Dedifferentiated amniotic fluid mesenchymal stem cell (primary cell): Measurements from ENCODE around the gene ZNF536.
"Not testable (repeated sequence)": the region's sequence is repeated elsewhere in the genome, so short reads cannot be mapped to it uniquely, and the experiment has no call there.

ENCODE experiments used
- DNase-seq: peaks from one replicate; pipeline ENCODE4 v3.0.0-alpha.2; 2016; ENCODE audit errors: extremely low spot score

ZNF536 gene

DNA sequence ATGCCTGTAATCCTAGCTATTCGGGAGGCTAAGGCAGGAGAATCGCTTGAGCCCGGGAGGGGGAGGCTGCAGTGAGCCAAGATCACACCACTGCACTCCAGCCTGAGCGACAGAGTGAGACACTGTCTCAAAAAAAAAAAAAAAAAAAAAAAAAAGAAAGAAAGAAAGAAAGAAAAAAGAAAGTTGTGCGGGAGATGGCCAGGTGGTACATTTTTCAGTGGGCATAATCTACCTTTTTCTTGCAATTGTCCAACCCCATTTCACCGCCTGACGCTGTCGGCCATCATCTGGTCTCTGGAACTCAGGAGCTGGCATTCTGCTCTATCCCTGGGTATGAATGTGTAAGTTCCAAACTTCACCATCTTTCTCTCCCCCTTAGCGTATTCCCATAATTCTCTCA, 73.9 kb downstream of the ZNF536 start:
- not testable (repeated sequence) for DNase-seq

DNA sequence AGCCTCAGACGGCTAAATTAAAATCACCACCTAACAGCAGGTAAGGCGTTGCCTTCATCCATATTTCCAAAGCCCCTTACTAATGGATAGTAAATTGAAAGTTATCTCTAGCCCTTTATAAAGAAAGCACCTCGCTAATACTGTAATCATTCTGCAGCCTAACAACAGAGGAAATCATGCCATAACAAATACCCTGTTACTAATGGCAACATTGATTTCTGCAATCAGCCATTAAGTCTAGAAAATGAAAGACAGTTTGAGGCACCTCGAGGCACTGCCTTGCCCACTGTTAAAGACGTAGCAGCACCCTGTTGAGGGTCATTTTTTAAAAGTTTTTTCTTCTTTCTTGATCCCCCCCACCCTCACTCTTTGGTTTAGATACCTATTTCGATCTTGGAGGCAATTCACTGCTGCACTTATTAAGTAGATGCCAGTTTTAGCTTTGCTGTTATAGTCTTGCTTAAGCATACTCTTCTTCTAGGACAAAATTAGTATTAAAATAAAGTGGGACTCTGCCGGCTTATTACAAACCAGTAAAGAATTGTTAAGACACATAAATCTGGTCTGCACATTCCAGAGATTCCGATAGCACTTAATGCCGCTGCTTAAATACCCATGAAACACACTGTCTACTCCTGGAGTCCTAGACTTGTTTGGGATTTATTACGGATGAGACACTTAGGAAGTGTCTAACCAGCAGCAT, 74.8 kb downstream of the ZNF536 start:
- DNase-seq = no peak

DNA sequence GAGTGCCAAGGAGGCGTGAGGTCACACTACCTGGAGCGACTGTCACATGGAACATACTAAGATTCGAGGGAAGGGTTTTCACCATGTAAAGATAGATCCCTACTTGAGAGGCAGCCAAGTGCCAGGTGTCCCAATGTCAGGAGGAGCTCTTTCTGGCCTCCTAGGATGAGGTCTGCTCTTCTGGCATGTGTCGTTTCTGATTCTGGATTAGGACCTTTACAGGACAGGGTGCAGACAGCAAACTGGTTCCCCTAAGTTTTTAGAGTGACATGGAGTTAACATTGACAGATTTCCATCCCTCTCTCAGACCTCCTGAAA, 75.3 kb downstream of the ZNF536 start:
- DNase-seq = no peak

DNA sequence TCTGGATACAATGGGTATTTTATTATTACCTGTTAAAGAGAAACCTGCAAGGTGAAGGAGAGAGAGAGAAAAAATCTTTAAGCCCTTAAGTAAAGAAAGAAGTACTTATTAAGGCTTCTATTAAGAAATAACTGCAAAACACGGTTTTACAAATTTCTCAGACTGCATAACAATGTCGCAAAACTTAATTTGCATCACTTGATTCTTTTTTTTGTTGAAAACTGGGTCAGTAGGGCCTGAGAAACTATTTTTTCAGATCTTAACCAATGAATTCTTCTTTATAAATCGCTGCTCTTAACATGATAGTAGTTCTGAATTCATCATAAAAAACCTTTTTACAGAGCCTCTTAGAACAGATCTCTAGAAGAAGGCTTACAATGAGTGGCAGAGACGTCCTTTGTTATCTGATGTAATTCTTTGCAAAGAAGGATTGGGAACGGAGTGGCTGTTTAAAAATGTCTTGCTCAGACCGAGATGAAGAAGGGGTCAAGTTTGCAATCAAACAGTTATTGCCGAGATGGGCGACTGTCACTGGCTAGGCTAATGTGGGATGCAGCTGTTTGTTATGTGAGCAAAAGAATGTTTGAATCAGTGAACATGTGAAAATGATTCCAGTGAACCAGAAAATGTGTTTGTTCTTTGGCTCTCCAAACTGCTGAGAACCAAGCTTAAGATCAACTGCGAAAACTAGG, 76.3 kb downstream of the ZNF536 start:
- DNase-seq = no peak

DNA sequence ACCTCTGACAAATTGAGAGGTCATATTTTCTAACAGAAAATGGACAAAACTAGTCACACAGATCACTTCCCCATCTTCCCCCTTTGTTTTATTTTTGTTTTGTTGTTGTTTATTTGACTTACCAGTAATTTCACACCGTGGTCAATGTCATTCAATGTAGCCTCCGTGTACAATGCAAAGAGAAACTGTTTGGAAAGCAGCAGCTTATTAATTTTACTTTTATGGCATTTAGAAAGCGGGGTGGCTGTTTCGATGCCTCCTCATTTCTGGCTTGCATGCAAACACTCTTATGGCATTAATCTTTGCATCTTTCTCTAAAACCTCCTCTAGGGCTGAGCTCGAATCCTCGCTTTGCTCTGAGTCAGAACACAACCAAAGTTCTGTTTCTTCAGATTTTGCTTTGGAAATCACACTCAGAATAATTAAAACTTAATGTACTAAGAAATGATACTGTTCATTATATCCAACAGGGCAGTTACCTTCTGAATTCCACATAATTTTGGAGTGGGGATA, 77.0 kb downstream of the ZNF536 start:
- DNase-seq = no peak

DNA sequence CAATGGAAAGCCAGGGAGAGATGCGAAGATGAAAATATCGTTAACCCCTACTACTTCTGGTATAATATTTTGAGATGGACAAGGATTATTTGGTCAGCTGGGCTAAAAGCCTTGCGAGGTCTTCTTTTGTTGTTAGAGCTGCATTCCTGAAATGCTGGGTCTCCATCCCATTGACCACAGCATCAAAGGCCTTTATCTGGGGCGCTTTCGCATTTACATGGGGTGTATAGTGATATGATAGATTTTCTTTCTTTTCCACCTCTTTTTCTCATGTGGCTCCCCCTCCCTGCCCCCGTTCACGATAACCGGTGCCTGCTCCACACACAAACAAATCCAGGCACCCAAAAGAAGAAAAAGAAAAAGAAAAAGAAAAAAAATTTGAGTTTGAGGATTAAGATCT, 77.5 kb downstream of the ZNF536 start:
- DNase-seq = no peak

DNA sequence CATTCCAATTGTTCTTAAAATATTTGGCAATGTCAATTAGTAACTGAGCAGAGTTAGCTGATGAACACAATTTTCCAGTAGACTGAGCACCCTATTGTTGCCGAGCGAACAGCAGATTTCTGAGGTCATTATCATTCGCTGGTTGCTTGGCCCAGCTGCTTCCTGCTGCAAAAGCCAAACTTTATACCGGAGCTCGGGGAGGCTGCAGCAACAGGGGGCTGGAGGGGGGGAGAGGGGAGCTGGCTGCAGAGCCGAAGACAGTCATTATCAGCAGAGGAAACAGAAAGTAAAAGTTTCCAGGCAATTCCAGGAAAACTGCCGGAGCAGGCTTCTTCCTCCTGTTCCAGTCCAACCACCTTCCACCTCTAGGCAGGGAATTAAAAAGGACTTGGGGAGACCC, 77.9 kb downstream of the ZNF536 start:
- DNase-seq = no peak

DNA sequence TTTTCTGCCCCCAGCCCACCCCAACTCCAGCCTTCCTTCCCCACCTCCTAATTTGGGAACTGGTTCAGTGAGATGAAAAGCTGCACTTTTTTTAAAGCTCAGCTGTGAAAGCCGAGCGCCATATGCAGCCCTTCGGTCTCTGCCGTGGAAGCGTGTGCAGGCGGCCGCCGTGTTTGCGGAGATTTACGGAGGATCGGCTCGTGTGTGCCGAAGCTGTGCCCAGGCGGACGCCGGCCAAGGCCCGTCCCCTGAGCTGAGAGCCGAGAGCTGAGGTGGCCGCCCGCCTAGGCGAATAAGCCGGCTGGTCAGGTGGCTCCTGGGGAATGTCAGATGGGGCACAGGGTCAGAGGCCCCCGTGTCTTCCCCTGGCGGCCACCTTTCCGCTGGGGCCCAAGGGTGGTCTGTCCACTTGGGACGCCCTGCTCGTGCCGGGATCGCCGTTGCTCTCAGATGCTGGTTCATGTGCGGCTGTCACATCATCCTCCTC, 78.7 kb downstream of the ZNF536 start:
- no peak for DNase-seq

DNA sequence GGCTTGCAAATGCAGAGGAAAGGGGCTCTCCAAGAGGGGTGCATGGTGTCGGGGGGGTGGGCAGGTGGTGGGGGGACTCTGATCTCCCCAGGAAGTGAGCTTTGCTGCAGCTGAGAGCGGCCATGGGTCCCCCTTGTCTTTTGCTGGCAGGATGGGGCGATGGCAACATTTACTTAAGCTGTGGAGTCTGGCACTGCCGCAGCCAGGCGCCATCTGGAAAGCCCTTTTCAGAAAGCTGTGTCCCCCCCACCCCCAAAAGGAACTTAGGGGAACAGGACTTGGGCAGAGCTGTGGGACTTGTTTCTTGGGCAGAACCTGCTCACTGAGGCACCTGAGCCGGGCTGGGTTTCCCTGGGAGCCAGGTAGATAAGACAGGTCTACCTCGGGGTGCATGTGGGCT, 80.7 kb downstream of the ZNF536 start:
- no peak for DNase-seq

DNA sequence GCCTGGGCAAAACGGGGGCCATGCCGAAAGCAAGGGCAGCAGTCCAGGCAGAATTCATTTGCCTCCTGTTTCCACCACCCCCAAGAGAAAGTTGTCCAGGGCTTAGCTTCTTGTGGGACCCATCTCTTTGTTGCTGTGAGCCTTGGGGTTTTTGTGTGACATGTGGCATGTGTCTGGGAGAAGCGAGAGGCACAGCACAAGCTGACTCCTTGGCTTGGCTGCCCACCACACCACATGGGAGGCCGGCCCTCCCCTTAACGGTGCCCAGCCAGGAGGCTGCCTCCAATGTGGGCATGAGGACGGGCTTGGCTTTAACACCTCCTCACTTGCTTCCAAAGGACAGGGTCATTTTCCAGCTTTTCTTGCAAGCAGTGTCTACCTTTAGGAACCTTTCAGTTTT, 81.6 kb downstream of the ZNF536 start:
- DNase-seq = no peak

DNA sequence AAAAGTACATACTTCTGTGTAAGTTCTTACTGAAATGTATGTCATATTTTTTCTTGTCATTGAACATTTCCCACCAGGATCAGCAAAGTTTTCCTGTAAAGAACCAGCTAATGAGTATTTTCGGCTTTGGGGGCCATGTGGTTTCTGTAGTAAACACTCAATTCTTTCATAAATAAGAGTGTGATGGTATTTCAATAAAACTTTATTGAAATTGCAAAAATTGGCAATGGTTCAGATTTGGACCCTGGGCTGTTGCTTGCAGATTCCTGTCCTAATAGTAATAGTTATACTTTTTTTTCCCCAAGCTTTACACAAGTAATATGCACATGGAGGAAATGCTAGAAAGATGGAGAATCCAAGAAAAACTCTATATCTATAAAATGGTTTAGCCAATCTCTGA, 83.7 kb downstream of the ZNF536 start:
- DNase-seq = no peak

DNA sequence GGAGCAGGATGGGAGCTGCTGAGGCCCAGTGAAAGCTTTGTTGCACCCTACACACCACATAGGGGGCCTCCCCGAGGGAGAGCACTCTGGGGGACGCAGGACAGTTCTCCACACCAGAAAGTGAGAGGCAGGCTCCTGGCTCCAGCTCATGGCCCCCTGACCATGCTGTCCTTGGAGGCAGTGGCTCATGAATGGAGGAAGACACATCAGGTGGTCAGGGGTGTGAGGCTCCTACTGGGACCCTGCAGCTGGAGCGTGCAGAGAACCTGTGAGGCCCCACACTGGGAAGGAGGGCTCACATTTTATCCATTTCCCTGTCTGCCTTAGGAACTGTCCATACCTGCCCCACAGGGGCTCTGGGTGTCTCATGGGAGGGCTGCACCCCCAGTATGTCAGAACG, 85.3 kb downstream of the ZNF536 start:
- DNase-seq = no peak

DNA sequence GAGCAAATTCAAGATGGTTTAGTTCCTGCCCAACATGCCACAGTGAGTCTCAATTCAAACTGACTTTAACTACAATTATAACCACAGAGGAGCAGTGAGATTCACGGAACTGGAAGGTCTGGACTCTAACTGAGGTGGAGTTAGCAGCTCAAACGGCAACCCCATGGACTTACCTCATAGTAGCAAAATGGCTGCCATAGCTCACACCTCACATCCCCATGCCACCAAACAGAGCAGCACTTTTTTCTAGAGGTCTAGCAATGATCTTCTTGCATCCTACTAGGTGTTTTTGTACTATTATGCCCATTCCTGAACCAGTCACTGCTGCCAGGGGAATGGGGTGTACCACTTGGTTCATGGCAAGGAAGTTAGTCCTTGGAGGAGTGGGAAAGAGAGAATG, 87.7 kb downstream of the ZNF536 start:
- no peak for DNase-seq

DNA sequence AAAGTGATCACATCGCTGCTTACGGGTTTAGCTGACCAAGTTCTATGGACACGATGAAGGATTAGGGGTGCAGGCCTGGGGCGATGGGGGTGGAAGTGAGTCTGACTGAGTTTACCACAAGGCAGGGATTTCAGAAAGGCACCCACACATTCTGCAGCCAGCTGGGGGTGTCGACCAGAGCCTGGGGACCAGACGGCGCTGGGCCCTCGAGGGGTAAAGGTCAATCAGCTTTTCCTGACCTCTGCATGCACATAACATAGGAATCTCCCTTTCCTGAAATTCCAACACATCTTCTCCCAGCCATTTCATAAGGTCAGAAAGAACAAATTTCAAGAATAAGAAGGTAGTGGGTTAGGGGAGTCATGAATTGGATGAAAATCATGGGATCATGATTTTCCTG, 92.0 kb downstream of the ZNF536 start:
- DNase-seq = no peak

DNA sequence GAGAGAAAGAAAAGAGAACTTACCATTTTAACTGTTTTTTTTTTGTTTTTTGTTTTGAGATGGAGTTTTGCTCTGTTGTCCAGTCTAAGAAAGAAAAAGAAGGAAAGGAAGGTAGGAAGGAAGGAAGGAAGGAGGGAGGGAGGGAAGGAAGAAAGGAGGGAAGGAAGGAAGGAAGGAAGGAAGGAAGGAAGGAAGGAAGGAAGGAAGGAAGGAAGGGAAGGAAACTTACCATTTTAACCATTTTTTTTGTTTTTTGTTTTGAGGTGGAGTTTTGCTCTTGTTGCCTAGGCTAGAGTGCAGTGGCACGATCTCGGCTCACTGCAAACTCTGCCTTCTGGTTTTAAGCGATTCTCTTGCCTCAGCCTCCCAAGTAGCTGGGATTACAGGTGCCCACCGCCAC, 94.4 kb downstream of the ZNF536 start:
- not testable (repeated sequence) for DNase-seq

DNA sequence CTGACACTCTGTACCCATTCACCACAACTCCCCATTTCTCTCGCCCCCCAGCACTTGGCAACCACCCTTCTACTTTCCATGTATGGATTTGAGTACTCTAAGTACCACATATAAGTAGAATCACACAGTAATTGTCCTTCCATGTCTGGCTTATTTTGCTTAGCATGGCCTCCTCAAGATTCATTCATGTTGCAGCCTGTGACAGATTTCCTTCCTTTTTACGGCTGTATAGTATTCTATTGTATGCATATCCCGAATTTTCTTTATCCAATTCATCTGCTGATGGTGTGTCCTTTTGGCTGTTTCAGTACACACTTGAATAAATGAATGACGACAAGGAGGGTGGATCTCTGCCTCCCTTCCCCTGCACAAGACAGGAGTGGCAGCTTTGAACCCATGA, 95.1 kb downstream of the ZNF536 start:
- no peak for DNase-seq

DNA sequence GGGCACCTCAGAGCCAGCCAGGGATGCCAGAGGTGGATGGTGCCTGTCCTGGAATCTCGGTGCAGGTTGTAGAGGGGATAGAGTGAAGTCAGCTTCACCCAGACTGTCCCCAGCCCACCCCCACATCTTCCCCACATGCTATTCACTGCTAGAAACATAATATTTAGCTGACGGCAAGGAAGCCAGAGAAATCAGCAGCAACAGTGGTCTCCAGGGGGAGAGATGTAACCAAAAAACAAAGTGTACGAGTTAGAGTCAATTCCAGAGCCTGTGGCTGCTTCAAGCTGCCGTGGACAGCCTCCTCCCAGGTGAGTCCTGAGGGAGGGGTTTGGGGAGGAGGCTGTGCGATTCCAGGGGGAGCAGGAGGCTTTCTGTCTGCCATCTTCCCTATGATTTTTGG, 97.6 kb downstream of the ZNF536 start:
- DNase-seq = no peak

DNA sequence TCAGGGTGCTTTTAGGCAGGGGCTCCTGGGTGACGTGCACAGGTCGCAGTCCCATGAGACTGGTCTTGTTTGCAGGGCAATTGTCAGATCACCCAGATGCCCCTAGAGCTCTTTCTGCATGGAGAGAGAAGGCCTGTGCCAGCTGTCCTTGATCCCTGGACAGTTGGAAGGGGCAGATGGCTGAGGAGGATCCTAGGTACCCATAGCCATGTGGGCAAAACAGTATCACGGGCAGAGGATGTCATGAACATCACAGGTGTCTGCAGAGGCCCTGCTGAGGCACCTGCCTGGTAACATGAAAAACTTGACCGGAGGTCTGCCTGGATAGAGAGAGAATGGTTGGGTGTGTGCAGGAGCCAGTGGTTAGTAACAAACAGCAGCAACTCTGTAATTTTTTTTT, 99.3 kb downstream of the ZNF536 start:
- no peak for DNase-seq

DNA sequence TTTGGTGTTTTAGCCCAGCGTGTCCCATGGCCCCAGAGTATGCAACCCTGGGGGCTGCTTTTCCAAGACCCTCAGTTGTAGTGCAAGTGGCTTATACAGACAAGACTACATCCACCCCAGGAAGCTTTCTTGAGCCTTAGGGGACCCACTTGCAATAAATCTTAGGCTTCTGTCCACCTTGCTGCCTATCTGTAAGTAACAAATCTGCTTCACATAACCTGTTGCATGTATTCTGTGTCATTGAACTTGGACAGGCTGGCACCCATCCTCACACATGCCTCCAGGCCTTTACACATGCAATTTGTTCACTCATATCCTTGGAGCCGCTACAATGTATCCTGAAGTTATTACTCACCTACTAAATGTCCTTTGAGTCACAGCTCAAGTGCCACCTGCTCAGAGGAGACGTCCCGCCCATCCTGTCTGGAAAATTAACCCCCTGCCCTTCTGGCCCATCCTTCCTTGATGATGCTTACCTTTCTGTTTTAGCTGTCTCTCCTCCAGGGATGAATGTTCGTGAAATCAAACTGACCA, 101.2 kb downstream of the ZNF536 start:
- DNase-seq = no peak

DNA sequence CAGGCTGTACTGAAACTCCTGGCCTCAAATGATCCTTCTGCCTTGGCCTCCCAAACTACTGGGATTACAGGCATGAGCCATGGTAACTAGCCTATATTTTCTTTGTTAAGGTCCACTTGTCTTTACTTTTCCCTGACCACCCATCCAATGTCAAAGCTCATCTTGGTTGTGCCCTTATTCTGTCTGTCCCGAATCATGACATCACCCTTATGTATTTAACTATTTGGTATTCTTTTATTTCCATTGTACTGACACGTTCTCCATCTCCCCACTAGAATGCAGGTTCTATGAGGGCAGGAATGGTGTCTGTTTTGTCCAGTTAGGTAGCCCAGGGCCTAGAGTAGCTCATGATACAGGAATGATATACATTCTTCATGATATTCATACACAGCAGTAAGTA, 104.8 kb downstream of the ZNF536 start:
- no peak for DNase-seq

DNA sequence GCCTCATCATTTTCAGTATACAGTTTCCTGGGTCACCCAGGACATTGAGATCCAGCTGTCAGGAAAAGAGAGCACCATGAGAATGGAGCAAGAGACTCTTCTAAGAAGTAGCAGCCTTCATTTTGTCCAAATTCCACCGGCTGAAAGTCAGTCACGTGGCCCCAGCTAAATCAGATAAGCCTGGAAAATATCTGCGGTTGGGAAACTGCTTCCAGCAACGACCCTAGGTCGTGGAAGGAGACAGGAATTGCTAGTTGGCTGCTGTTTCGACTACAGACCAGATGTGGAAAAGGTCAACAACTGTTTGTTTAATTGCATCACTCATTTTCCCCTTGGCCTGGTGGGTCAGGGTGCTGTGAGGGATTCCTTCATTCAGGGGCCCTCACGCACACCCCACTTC, 107.0 kb downstream of the ZNF536 start:
- DNase-seq = no peak

DNA sequence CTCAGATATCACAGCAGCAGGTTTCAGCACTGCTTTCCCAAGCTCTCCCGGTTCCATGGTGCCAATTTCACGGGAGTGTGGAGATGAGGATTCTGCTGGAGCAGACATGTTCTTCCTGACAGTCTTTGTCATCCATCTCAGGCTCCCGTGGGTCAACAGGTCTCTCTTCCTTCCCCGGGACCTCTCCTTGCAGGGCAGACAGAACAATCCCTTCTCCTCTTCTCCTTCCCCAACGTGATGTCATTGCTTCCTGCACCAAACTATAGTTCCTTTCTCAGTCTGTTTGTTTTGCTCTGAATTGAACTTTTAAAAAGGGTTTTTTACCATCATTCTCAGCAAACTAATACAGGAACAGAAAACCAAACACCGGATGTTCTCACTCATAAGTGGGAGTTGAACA, 107.9 kb downstream of the ZNF536 start:
- no peak for DNase-seq

DNA sequence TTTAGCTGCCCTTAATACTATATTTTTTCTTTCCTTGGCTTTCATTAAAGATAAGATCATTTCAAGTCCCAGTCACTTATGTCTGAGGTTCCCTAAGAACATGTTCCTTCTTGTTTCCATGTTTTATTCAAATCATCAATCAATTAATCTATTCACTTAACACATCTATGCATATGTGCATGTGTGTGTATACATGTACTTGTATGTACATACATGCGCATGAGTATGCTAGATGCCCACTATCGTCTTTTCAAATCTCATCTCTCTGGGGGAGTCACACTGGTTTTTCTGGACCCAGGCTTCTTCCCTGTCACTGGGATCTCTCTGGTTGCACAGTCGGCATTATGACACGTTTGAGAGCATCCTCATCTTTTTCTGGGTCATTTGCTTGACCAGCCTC, 108.9 kb downstream of the ZNF536 start:
- no peak for DNase-seq
